Stimulated activated CD4-positive, alpha-beta T cell treated with anti-CD3 and anti-CD28 coated beads, Interleukin-15, amount 100 ng/mL, for 24 hours (primary cell): ENCODE results near the gene SAMD4A.
A peak's percentile ranks its signal among the peaks of the same experiment; 100 is the strongest.

Source experiments
- DNase-seq: peaks from one replicate; pipeline ENCODE4 v3.0.0-alpha.2; 2020

The SAMD4A gene

DNA sequence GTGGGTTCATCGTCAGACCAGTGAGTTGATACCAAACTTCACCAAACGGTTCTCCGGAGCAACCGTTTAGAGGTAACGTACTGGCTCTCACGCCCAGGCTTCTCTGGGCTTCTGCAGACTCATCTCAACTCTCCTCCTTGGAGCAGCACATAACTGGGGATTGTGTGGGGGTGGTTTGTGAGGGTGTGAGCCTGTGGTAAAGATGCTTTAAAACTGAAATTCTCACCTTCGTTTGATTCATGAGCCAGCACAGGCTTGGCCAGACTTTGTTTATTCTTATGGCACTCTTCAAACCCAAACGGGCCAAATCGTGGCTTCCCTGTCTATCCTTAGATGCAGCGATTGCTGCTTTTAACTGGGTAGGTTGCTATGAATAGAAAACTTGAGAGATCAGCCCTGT lies 121.3 kb downstream of the SAMD4A start:
- DNase-seq = peak; percentile 31

DNA sequence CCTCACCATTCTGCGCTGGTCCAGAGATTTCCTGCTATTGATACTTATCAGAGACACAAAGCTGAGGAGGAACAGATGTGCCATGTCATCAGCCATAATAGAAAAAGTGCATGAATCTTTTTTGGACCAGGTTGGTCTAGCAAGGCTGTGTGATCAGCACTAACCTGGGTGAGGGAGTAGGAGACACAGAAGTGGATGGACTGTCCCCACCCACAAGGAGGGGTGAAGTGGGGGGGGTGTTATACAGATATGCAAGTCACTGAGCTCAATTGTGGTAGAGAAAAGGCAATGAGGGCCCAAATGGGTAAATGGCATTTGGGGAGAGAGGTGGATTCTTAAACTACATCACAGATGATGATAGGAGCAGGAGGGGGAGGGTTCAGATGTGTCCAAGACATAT lies 123.0 kb downstream of the SAMD4A start:
- no peak for DNase-seq

DNA sequence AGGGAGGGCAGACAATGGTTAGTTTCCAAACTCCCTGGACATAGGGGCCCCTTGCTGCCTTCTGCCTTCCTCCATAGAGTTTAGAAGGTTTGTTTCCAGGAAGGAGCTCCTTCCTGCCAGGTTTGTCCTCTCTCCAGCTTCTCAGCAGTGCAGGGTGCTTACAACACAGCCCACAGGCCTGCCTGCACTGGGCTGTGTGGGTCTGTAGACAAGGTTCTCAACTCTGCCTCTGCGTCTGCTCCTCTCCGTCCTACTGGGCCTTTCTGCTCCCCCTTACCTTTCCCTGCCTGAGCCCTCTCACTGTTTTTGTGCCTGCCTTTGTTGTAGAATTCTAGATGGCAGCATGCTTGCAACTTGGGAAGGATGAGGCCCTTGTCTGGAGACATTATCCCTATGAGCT lies 124.0 kb downstream of the SAMD4A start:
- no peak for DNase-seq

DNA sequence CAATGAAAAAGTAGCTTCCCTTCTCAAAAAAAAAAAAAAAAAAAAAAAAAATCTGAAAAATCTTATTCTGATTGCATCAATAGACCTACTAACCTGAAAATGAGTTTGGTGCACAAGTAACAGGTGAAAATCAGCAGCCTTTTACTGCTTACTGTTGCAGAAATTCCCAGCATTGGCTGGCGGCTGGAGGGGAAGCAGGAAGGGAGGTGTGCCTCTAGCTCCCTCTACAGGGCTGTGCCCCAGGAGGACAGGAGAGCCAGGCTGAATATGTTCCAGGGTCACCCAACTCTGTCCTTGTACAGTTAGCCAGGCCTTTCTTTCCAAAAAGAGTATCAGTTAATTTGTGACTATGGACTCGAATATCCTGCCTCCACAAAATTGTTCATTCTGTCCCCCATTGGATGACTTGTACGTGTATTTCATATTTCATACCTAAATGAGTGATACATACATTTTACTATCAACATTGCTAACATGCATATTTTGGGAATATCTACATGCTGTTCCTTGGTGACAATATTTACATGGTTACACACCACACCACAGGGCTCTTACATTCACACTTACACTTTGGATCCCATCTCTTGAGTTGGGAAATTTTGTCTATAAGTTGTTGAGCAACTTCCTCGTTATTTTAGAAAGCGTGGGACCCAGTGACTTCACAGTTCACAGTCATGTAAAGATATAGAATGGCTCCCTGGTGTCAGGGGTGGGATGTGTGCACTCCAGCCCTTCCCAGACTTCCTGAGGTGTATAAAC lies 124.8 kb downstream of the SAMD4A start:
- peak; percentile 74 for DNase-seq

DNA sequence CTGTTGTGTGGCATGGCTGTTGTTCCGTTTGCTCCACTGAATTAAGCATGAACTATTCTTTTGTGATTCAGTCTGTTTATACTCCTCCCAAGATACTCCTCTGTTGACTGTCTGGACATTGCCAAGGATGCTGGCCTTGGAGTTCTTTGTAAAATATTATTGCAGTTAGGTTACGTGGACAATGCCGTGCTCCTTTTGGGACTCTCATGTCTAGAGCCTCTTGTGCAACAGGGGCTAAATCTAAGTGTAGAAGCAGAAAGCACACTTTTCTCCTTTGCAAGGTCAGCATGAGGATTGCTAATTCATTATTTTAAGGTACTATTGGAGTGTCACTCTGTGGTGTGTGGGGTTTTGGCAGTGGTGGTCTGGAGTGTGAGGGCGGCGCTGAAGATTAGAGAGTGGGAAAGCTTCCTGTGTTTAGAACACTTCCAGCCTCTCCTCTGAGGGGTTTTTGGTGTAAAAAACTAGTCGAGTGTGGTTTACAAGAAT lies 125.4 kb downstream of the SAMD4A start:
- DNase-seq = no peak

DNA sequence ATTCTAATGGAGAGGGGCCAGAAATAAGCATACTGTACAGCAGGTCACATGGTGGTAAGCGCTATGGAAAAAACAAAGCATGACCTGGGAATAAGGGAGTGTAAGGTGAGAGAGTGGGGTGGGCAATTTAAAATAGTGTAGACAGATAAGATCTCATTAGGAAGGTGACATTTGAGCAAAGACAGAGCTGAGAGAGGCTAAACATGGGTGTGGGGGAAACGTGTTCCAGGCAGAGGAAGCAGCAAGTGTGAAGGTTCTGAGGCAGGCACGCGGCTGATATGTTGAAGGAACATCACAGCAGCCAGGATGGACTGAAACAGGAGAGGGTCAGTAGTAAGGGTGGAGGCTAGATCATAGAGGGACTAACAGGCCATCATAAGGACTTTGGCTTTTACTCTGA lies 126.8 kb downstream of the SAMD4A start:
- no peak for DNase-seq

DNA sequence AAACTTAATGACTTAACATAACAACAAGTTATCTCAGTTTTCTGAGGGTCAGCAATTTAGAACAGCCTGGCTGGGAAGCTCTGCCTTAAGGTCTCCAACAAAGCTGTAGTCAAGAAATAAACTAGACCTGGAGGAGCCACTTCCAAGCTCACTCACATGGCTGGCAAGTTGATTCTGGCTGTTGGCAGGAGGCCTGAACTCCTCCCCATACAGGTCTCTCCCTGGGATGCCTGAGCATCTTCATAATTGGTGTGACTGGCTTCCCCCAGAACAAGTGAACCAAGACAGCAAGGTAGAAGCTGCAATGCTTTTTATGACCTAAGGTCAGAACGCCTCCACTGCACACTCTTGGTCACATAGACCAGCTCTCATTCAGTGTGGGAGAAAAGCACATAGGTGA lies 128.3 kb downstream of the SAMD4A start:
- DNase-seq = no peak

DNA sequence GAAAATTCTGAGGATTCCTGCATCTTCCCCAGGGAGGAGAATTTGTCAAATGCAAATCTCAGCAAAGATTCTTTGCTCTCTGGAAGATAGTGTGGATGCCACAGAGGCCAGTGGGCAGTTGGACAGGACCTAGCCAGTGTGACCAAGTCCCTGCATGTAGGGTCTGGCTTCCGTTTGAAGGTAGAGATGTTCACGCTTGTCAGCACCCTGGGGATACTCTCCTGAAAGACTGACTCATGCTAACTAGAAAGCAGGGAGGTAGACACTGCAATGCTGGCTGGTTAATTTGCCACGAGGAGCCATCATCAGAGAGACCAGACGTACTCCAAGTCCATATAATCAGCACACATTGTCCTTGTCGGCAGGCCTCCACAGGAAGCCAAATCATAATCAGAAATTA lies 130.1 kb downstream of the SAMD4A start:
- no peak for DNase-seq

DNA sequence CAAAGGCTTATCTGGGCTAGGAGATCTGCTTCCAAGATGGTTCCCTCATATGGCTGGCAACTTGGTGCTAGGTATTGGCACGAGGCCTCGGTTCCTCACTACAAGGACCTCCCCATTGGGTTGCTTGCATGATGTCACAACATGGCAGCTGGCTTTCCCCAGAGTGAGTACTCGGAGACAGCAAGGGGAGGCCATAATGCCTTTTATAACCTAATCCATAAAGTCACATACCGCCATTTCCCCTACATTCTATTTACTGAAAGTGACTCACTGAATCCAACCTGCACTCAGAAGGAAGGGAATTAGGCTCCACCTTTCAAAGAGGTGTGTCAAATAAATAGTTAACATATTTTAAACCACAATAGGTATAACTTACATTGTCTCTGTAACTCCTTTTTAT lies 130.9 kb downstream of the SAMD4A start:
- DNase-seq = no peak

DNA sequence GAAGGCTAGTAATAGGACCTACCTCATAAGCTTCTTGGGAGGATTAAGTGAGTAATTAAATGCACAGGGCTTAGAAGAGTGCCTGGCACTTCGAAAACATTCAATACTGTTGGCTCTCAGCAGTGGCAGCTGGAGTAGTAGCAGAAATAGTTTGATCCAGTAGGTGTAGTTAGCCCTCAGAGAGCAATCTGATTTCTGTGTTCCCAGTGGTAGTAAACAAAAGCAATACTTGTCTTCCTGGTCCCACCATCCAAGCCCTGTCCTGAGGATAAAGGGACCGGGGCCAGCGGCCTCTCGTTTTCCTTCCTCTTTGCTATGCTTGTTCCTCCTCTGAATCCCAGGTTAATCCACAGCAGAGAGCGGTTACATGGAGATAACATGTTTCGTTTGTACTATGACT lies 131.6 kb downstream of the SAMD4A start:
- no peak for DNase-seq

DNA sequence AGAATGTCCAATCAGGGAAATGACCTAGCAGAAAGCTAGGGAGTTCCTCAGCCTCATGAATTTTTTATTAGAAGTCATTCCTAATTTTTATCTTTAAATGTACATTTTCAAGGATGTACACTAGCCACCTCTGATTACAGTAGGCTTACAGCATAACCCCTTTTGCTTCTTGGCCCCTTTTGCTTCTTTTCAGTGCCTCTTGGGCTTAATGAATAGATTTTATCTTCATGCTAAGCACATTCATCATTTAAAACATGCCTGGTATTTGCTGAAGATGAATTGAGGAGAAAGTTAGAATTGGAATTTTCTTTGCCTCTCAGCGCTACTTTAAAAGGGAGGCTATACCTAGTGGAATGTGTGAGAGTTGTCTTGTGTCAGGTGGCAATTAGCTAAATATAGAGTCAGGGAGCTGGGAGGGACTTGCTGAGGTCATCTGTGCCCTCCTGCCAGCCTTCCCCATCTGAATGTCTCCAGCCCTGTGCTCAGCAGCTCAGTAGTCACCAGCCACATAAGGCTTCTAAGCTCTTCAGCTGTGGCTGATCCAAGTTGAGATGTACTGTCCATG lies 132.1 kb downstream of the SAMD4A start:
- DNase-seq = no peak

DNA sequence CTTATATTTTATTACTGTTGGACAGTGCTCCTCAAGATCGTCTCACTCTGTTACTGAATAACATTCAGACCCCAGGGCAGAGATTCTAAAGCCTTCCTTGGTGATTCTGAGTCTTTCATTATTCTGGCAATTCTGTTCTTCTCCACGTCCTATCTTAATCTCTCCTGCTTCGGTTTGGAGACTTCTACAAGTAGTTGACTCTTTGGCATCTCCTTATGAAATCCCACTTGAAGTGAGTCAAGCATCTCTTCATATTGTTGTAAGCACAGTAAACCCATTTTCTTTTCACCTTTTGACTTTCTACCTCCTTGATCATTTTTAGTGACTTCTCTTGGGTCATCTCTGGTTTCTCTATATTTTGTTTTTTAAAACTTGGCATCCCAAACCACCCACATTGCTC lies 132.8 kb downstream of the SAMD4A start:
- no peak for DNase-seq

DNA sequence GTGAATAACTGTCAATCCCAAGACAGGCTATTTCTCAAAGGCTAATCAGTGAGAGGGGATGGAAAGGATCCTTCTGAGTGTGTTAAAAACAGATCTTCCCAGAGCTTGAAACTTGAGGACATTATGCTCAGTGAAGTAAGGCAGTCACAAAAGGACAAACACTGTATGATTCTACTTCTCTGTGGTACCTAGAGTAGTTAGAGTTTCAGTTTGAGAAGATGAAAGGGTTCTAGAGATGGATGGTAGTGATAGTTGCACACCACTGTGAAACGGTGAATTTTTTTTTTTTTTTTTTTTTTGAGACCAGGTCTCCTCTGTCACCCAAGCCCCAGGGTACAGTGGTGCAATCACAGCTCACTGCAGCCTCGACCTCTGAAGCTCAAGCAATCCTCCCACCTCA lies 133.8 kb downstream of the SAMD4A start:
- DNase-seq = no peak

DNA sequence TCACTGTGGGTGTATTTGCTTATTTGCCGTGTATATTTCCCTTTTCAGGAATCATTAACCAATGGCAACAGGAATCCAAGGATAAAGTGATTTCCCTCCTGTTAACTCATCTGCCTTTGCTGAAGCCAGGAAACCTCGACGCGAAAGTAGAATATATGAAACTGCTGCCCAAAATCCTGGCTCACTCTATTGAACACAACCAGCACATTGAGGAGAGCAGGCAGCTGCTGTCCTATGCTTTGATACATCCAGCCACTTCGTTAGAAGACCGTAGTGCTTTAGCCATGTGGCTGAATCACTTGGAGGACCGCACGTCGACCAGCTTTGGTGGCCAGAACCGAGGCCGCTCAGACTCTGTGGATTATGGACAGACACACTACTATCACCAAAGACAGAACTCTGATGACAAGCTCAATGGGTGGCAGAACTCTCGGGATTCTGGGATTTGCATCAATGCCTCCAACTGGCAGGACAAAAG lies 135.1 kb downstream of the SAMD4A start:
- no peak for DNase-seq

DNA sequence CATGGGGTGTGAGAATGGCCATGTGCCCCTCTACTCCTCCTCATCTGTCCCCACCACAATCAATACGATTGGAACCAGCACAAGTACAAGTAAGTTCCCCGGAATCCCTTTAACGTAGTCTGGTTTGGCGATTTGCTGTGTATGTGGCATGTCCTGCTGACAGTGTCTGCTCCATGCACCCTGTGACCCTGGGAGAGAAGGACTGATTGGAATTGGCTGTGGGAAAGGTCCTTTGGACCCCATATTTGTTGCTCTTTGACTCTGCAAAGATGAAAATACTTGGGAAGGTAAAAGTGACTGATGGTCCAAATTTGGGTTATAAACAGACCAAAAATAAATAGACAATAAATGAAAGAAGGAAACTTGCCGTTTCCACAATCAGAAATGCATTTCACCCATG lies 135.6 kb downstream of the SAMD4A start:
- DNase-seq = no peak

DNA sequence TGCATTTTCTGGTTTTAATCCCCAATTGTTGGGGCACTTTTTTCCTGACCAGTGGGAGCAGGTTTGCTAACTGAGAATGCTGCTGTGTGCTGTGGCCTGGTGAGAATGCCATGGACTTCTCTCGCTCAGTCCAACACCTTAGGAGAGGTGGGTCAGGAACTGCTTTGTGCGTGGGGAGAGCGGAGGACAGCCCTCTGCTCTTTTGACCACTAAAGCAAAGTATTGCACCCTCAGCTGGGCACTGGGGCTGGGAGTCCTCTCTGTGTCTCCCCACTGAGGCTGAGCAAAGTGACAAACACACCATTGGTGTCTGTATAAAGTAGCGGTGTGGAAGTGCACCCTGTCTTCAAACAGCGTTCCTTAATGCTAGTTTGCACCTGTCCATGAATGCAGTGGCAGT lies 136.2 kb downstream of the SAMD4A start:
- no peak for DNase-seq

DNA sequence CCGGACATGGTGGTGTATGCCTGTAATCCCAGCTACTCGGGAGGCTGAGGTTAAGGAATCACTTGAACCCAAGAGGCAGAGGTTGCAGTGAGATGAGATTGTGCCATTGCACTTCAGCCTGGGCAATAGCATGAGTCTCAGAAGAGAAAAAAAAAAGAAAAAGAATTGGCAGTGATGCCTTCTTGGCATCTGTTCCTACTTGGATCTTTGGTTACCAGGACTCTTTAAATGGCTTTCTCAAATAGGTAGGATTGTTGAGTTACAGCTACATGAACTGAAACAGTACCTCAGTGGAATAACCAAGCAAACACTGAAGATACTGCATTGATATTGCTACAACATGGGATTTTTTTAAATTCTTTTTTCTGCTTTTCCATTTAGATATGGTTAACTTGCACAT lies 136.8 kb downstream of the SAMD4A start:
- no peak for DNase-seq

DNA sequence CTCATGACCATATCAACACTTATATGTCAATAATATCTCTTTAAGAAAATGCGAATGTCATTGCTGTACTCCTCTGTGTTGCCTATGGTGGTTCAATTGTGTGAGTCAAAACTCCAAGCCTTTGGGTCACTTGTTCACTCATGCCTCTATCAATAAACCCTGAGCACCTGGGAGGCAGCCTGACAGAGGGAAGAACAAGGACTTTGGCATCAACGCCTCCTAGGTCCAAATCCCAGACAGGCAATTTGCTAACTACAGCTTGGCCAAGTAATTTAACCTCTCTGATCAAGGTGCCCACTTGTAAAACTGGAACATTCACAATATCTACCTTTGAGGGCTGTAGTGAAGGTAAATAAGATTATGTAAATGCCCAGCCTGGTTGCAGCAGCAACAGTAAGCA lies 137.8 kb downstream of the SAMD4A start:
- DNase-seq = no peak

DNA sequence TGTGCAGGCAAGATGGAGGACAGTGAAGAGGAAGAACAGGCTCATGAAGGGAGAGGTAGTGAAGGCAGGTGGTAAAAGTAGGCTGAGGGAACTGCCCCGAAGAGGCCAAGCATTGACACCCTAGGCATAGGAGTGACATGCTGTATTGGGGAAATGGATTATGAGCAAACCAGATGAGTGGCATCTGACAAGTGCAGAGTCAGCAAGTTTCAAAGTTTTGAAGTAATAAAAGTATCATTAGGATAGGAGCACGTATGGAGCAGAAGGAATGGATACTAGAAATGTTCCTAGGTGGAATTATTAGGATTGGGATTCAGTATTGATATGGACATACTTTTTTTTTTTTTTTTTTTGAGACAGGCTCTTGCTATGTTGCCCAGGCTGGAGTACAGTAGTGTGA lies 139.8 kb downstream of the SAMD4A start:
- no peak for DNase-seq

DNA sequence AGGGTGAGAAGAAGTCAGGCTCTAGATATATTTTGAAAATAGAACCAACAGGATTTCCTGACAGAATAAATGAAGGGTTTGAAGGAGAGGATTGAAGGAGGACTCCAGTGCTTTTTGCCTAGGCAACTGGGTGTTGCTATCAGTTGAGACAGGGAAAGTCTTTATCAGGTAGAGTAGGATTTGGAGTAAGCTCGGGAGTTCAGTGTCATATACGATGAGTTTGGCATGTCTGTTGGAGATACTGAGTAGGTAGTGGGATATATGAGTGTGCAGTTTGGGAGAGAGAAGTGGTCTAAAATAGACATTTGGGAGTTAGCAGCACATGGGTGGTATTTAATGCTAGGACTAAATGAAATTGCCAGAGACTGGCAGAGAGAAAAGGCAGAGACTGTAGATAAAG lies 141.2 kb downstream of the SAMD4A start:
- DNase-seq = no peak

DNA sequence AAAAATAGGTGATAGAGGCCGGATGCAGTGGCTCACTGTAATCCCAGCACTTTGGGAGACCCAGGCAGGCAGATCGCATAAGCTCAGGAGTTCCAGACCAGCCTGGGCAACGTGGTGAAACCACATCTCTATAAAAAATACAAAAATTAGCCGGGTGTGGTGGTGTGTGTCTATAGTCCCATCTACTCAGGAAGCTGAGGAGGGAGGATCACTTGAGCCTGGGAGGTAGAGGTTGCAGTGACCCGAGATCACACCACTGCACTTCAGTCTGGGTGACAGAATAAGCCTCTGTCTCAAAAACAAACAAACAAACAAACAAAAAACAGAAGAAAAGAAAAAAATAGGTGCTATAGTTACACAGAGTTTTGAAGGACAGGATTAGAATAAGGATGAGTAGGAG lies 142.1 kb downstream of the SAMD4A start:
- no peak for DNase-seq

DNA sequence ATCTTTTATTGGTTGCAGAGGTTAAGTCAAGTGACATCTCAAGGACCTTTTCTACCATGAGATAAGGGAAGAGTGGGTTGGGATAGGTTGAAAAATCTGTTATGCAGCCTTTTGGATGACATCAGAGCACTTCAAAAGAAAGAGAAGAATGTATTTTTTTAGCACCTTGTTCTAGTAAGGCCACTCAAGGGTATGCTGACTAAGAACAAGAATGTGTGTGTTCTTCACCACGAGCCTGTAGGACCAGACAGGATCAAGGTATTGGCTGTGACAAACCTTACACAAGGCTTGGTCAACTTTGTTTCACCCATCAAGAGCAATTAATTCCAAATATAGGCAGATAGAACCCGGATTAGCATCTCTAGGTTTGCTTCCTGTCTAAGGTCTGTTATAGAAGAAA lies 142.5 kb downstream of the SAMD4A start:
- no peak for DNase-seq

DNA sequence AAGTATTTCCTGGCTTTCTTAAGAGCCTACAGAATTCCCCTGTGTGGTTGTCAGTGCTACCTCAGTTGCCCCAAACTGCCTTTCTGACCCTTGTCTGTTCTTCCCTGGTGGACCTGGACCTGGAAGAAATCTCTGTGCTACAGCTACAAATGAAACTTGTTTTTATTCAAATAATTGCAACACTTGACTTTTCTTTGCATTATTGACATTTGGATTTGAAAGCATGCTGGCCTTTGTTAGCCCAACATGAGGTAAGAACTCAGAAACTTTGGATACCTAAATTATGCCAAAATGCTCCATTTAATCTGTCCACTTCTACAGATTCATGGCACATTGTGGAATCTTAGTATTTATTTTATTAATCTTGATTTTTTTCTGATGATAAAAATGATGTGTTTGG lies 142.9 kb downstream of the SAMD4A start:
- DNase-seq = no peak

DNA sequence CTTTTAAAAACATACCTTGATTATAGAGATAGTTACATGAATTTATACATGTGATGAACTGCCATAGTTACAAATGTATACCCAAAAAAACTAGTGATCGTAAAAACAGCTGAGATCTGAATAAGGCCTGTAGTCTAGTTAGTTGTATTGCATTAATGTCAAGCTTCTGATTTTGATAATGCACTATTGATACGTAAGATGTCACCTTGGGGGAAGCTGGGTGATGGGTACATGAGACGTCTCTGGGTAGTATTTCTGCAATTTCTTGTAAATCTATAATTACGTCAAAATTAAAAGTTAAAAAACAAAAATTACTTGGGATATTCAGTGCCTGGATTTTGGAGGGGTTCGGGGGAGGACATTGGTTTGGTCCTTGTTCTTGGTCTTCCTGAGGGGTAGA lies 144.4 kb downstream of the SAMD4A start:
- DNase-seq = no peak
